H1 (cell line): ENCODE measurements around the gene TRIM28. TPM values are rescaled to one million over a fixed set of nuclear protein-coding genes. Genes with fewer than 3 reads are reported as not detected.

ENCODE experiments used
- CTCF ChIA-PET: fragments of 300-600 bp; sonication (Branson Sonifier 250); formaldehyde crosslinking; loops from one replicate; lab custom pipeline; 2021; ENCODE audit not compliant: partially characterized antibody; lab: Charles Lee
- POLR2A ChIA-PET: fragments of 300-600 bp; sonication (Branson Sonifier 250); formaldehyde crosslinking; loops from one replicate; lab custom pipeline; 2021; ENCODE audit warnings: inconsistent platforms; ENCODE audit not compliant: partially characterized antibody; lab: Charles Lee
- DNase-seq, 2 experiments: peaks; one replicate each; pipeline versions ENCODE4 v3.0.0 to v3.0.0-alpha.2; 2010 to 2022; ENCODE audit warnings: low spot score in 2 of 2, low read depth in 1 of 2, mixed read lengths in 1 of 2
- FAIRE-seq: peaks from 2 replicates; lab custom pipeline; 2011; peaks lifted over from hg19 to GRCh38; lab: Jason Lieb, UNC
- H2AFZ ChIP-seq: 2 replicates; pipeline ENCODE4 v1.8.1; 2012; ENCODE audit warnings: low read length, inconsistent platforms
- H2AK5ac ChIP-seq: 2 replicates; pipeline ENCODE4 v1.6.1; 2013; ENCODE audit warnings: low read depth, low read length
- H2BK120ac ChIP-seq: replicated peaks from 2 replicates; pipeline ENCODE3; 2013; ENCODE audit warnings: low read depth, low read length, inconsistent platforms
- H2BK12ac ChIP-seq: 2 replicates; pipeline ENCODE4 v1.6.1; 2013; ENCODE audit warnings: low read depth, low read length
- H2BK15ac ChIP-seq: 2 replicates; pipeline ENCODE4 v1.6.1; 2013; ENCODE audit warnings: low read length
- H2BK20ac ChIP-seq: 2 replicates; pipeline ENCODE4 v1.6.1; 2013; ENCODE audit warnings: low read length
- H2BK5ac ChIP-seq: 2 replicates; pipeline ENCODE4 v1.6.1; 2013; ENCODE audit warnings: low read depth, low read length
- H3K14ac ChIP-seq: 2 replicates; pipeline ENCODE4 v1.6.1; 2013; ENCODE audit warnings: inconsistent platforms; ENCODE audit not compliant: insufficient read length
- H3K18ac ChIP-seq: 2 replicates; pipeline ENCODE4 v1.6.1; 2013; ENCODE audit warnings: low read length; ENCODE audit errors: extremely low read depth
- H3K23ac ChIP-seq: 2 replicates; pipeline ENCODE4 v1.6.1; 2013; ENCODE audit warnings: inconsistent platforms; ENCODE audit not compliant: insufficient read length
- H3K23me2 ChIP-seq: 2 replicates; pipeline ENCODE4 v1.6.1; 2013; ENCODE audit warnings: low read depth, low read length
- H3K27ac ChIP-seq: 2 replicates; pipeline ENCODE4 v1.6.1; 2011; ENCODE audit warnings: low read depth, low read length, inconsistent platforms
- H3K27me3 ChIP-seq, 4 experiments: replicated peaks in 1 of 4; 1 replicate in 1 of 4; 2 replicates in 3 of 4; pipeline versions ENCODE4 v1.6.1 to v1.8.1; 2011 to 2013; ENCODE audit warnings: low read length in 3 of 4, mild to moderate bottlenecking in 3 of 4, inconsistent platforms in 2 of 4, mixed read lengths in 2 of 4, moderate library complexity in 1 of 4; ENCODE audit not compliant: control insufficient read depth in 3 of 4, insufficient read depth in 3 of 4; ENCODE audit errors: extremely low read depth in 1 of 4
- H3K36me3 ChIP-seq, 4 experiments: 2 replicates each; pipeline versions ENCODE4 v1.6.1 to v1.8.1; 2011 to 2013; ENCODE audit warnings: mild to moderate bottlenecking in 4 of 4, low read length in 3 of 4, moderate library complexity in 2 of 4, control low read depth in 1 of 4, inconsistent platforms in 1 of 4; ENCODE audit not compliant: insufficient read depth in 4 of 4, control insufficient read depth in 2 of 4
- H3K4ac ChIP-seq: replicated peaks from 2 replicates; pipeline ENCODE3; 2013; ENCODE audit warnings: low read length, low read depth, mixed read lengths, inconsistent platforms; ENCODE audit not compliant: insufficient read length
- H3K4me1 ChIP-seq, 4 experiments: replicated peaks in 1 of 4; 1 replicate in 1 of 4; 2 replicates in 3 of 4; pipeline versions ENCODE4 v1.6.1 to v1.8.1; 2011 to 2013; ENCODE audit warnings: low read length in 3 of 4, inconsistent platforms in 2 of 4, mixed read lengths in 1 of 4; ENCODE audit not compliant: insufficient read depth in 4 of 4, control insufficient read depth in 3 of 4
- H3K4me2 ChIP-seq, 2 experiments: 2 replicates each; pipeline versions ENCODE4 v1.6.1 to v1.8.1; 2011 to 2013; ENCODE audit warnings: low read depth in 2 of 2, low read length in 2 of 2, control low read depth in 1 of 2, inconsistent platforms in 1 of 2, mild to moderate bottlenecking in 1 of 2; ENCODE audit not compliant: insufficient read depth in 1 of 2
- H3K4me3 ChIP-seq, 4 experiments: fragments of 200-600, 300-600 bp in 1 of 4; sonication (generic), shearing (Covaris generic), sonication (Bioruptor Twin) in 1 of 4; 2 replicates each; pipeline versions ENCODE4 v1.5.1 to v1.8.1; 2011 to 2016; ENCODE audit warnings: low read length in 4 of 4, low read depth in 3 of 4, control low read depth in 2 of 4, inconsistent platforms in 2 of 4, mild to moderate bottlenecking in 2 of 4, mixed read lengths in 1 of 4, moderate library complexity in 1 of 4; ENCODE audit not compliant: insufficient read depth in 2 of 4; ENCODE audit errors: extremely low read depth in 1 of 4
- H3K56ac ChIP-seq: replicated peaks from 2 replicates; pipeline ENCODE3; 2013; ENCODE audit warnings: low read depth, mild to moderate bottlenecking, mixed read lengths, low read length, inconsistent platforms; ENCODE audit not compliant: insufficient read length
- H3K79me1 ChIP-seq: 2 replicates; pipeline ENCODE4 v1.6.1; 2013; ENCODE audit warnings: low read depth, low read length, control low read depth
- H3K79me2 ChIP-seq, 2 experiments: 2 replicates each; pipeline versions ENCODE4 v1.6.1 to v1.8.1; 2012 to 2013; ENCODE audit warnings: low read length in 2 of 2, mild to moderate bottlenecking in 2 of 2, inconsistent platforms in 1 of 2; ENCODE audit not compliant: insufficient read depth in 2 of 2, control insufficient read depth in 1 of 2
- H3K9ac ChIP-seq, 4 experiments: replicated peaks in 1 of 4; 1 replicate in 1 of 4; 2 replicates in 3 of 4; pipeline versions ENCODE4 v1.6.1 to v1.8.1; 2011 to 2013; ENCODE audit warnings: low read depth in 3 of 4, low read length in 3 of 4, control low read depth in 2 of 4, mild to moderate bottlenecking in 2 of 4, moderate library complexity in 2 of 4, inconsistent platforms in 1 of 4; ENCODE audit errors: extremely low read depth in 1 of 4
- H3K9me3 ChIP-seq, 2 experiments: 2 replicates each; pipeline versions ENCODE4 v1.6.1 to v1.8.1; 2012 to 2013; ENCODE audit warnings: mild to moderate bottlenecking in 2 of 2, moderate library complexity in 2 of 2, control low read depth in 1 of 2, inconsistent platforms in 1 of 2, low read depth in 1 of 2, low read length in 1 of 2, mixed read lengths in 1 of 2; ENCODE audit not compliant: insufficient read depth in 2 of 2
- H4K20me1 ChIP-seq, 2 experiments: replicated peaks in 1 of 2; 2 replicates each; pipeline versions ENCODE3 to v1.8.1; 2011 to 2013; ENCODE audit warnings: inconsistent platforms in 2 of 2, low read length in 2 of 2, mild to moderate bottlenecking in 1 of 2; ENCODE audit not compliant: insufficient read depth in 2 of 2, control insufficient read depth in 1 of 2
- H4K5ac ChIP-seq: 2 replicates; pipeline ENCODE4 v1.6.1; 2013; ENCODE audit warnings: low read length, low read depth, mixed read lengths, inconsistent platforms; ENCODE audit not compliant: insufficient read length
- H4K8ac ChIP-seq: 2 replicates; pipeline ENCODE4 v1.8.0; 2013; ENCODE audit warnings: mild to moderate bottlenecking, moderate library complexity, low read length, inconsistent platforms; ENCODE audit not compliant: insufficient read depth; ENCODE audit errors: extremely low read depth
- H4K91ac ChIP-seq: replicated peaks from 2 replicates; pipeline ENCODE3; 2013; ENCODE audit warnings: low read length, mixed read lengths, inconsistent platforms; ENCODE audit not compliant: insufficient read length
- HDAC2 ChIP-seq, 2 experiments: fragments of 300-600 bp in 1 of 2; sonication (generic) in 1 of 2; IDR thresholded peaks; 2 replicates each; pipeline ENCODE4 v1.6.1; 2011 to 2012; ENCODE audit warnings: low read depth in 2 of 2, low read length in 2 of 2, mild to moderate bottlenecking in 2 of 2, moderate library complexity in 2 of 2, borderline replicate concordance in 1 of 2, inconsistent platforms in 1 of 2
- MAFK ChIP-seq: IDR thresholded peaks from 2 replicates; pipeline ENCODE4 v1.6.1; 2012; ENCODE audit warnings: low read depth, mild to moderate bottlenecking, improper control_type of control experiment, low read length
- POU5F1 ChIP-seq: IDR thresholded peaks from 2 replicates; pipeline ENCODE4 v1.6.1; 2011; ENCODE audit warnings: low read depth, mild to moderate bottlenecking, low read length, moderate library complexity
- RAD21 ChIP-seq, 2 experiments: IDR thresholded peaks in 1 of 2; conservative IDR thresholded peaks in 1 of 2; 2 replicates each; pipeline ENCODE4 v1.6.1; 2011; ENCODE audit warnings: low read depth in 2 of 2, low read length in 2 of 2, improper control_type of control experiment in 1 of 2, inconsistent platforms in 1 of 2, mild to moderate bottlenecking in 1 of 2, moderate library complexity in 1 of 2
- RNF2 ChIP-seq: fragments of 200-900, 300-1000 bp; sonication (generic); IDR thresholded peaks from 2 replicates; pipeline ENCODE4 v1.7.1; 2016; ENCODE audit warnings: borderline replicate concordance, low read depth, mild to moderate bottlenecking, antibody characterized with exemption, low read length; ENCODE audit not compliant: poor library complexity, severe bottlenecking; ENCODE audit errors: missing control alignments
- WGBS, 2 experiments: shearing (Covaris generic) in 1 of 2; methylation state at CpG; one replicate each; pipeline versions ENCODE4 v1.1.6 to v1.1.7; 2013 to 2015; ENCODE audit warnings: low lambda C conversion rate in 2 of 2, mixed read lengths in 2 of 2, inconsistent platforms in 1 of 2, low coverage in 1 of 2, missing lambda C conversion rate in 1 of 2; ENCODE audit not compliant: insufficient replicate concordance in 2 of 2, insufficient coverage in 1 of 2, insufficient read length in 1 of 2; ENCODE audit errors: extremely low coverage in 1 of 2, missing lambda C conversion rate in 1 of 2; 5-methylcytosine and 5-hydroxymethylcytosine counted together
- polyA plus RNA-seq, 7 experiments: library from polyadenylated mRNA; depleted of rRNA in 3 of 7; stranded (reverse) in 5 of 7; unstranded in 2 of 7; fragments of >200 nt in 5 of 7; fragments of 200-250 nt in 2 of 7; gene quantifications; 1 replicate in 5 of 7; 2 replicates in 1 of 7; 4 replicates in 1 of 7; pipeline versions ENCODE4 v1.2.1 to v1.2.3, GENCODE V29; 2011 to 2013; ENCODE audit warnings: missing spikeins in 2 of 7, mixed read lengths in 2 of 7
- total RNA-seq: library from RNA; stranded (reverse); fragmentation: NEBNext Ultra II Directional; extraction: Animal tissue kit (Norgen Biotek cat#: 25700); gene quantifications from 2 replicates; pipeline ENCODE4 v1.2.1, GENCODE V29; 2021
- TF ChIP-seq, protein P1 (sequence below): IDR thresholded peaks from 2 replicates; pipeline ENCODE4 v1.6.1; 2011; ENCODE audit warnings: low read length, improper control_type of control experiment
- TF ChIP-seq, protein P2 (sequence below): IDR thresholded peaks from 2 replicates; pipeline ENCODE4 v1.6.1; 2012; ENCODE audit warnings: low read length, inconsistent platforms

TRIM28 gene
- total and polyA plus RNA-seq, 2 of the 8 experiments (the other 6 are each of a cell fraction or from before 2014, with no cell fraction given): 1,433 to 1,442 TPM

DNA sequence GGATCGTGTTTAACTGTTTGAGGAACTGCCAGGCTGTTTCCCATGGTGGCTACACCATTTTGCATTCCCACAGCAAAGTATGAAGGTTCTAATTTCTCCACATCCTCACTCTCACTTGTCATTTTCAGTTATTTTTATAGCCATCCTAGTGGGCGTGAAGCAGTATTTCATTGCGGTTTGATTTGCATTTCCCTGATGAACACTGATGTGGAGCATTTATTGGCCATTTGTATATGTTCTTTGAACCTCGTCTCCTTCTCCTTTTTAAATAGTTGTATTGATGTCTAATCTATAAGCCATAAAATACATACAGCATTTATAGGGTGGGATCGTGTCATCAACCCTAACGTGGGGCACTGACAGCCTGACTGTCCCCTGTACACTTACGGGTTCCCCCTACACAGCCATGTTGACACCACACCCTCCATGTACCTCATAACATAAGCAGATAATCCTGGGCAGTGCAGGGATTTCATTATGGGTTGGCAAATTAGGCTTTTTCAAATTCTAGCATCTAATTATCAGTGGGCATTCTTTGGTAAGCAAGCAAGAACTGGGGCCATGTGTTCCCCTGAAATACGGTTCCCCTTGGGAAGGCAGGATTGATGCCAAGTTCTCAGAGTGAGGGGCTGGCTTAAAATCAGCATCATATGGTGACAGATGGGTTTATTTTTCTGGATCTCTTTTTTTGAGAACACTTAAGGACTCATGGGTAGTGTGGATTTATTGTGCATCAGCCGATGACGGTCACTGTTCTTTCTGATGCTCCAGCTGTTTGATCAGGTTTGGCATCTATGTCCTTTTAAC is 12.6 kb upstream of the TRIM28 start:
- Histone ChIP-seq H3K4ac (no peak overlapping the region), H3K9me3 (no peaks in the 10 kb centered on the region), H2AK5ac (no peak overlapping the region), H3K36me3 (no peaks in the 10 kb centered on the region), H3K23me2 (no peaks in the 10 kb centered on the region), H2BK5ac (no peak overlapping the region), H4K5ac (no peak overlapping the region), H3K4me3 (no peak overlapping the region), H3K79me2 (no peaks in the 10 kb centered on the region), H2BK15ac (no peak overlapping the region), H4K20me1 (no peaks in the 10 kb centered on the region), H3K4me2 (no peak overlapping the region), H3K4me1 (no peaks in the 10 kb centered on the region), H3K9ac (no peak overlapping the region), H4K8ac (no peak overlapping the region), H3K14ac (no peak overlapping the region), H3K27me3 (peaks cover 0 to 4% (median 0%) of the 10 kb centered on the region in 4 experiments; a peak in 1 of 7 replicates), H3K18ac (no peak overlapping the region), H2BK20ac (no peak overlapping the region), H2AFZ (no peak overlapping the region), H3K27ac (no peak overlapping the region), H3K79me1 (no peaks in the 10 kb centered on the region), H2BK12ac (no peak overlapping the region; the same call in 1 of the 2 replicates), H3K23ac (no peak overlapping the region), H2BK120ac (no peak overlapping the region), H3K56ac (no peak overlapping the region), H4K91ac (no peak overlapping the region)
- CTCF ChIA-PET: interaction anchor here (0.7 to 1.7 kb wide), 2 partner anchors 11 to 50 kb away, joined by 4 to 15 read pairs; partner anchors contain the start of gene ZBTB45
- FAIRE-seq: no peak
- WGBS, 2 experiments: 89% methylated on average over 10 of the region's 10 CpGs; no CpG with 5 or more reads in 1 of the 2 experiments
- no peak for DNase-seq
- POLR2A ChIA-PET: interaction anchor here (1.3 to 21.3 kb wide), 9 partner anchors 10 to 23 kb away, joined by 3 to 650 read pairs (median 11); partner anchors contain the start of genes CHMP2A, TRIM28 and ZBTB45
- TF ChIP-seq POU5F1: no peak
- no peak for TF ChIP-seq HDAC2 (IDR thresholded peaks at IDR 0.05; ENCODE audit: borderline replicate concordance in 1 of 2, low read depth in 2 of 2, low read length in 2 of 2)
- TF ChIP-seq RNF2: no peak
- TF ChIP-seq, protein P1, sequence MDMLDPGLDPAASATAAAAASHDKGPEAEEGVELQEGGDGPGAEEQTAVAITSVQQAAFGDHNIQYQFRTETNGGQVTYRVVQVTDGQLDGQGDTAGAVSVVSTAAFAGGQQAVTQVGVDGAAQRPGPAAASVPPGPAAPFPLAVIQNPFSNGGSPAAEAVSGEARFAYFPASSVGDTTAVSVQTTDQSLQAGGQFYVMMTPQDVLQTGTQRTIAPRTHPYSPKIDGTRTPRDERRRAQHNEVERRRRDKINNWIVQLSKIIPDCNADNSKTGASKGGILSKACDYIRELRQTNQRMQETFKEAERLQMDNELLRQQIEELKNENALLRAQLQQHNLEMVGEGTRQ: no peak
- TF ChIP-seq RAD21 (IDR thresholded peaks at IDR 0.05 in 1 of 2, conservative IDR thresholded peaks at IDR 0.05 in 1 of 2; ENCODE audit: low read depth in 2 of 2, low read length in 2 of 2): no peak
- TF ChIP-seq, protein P2, sequence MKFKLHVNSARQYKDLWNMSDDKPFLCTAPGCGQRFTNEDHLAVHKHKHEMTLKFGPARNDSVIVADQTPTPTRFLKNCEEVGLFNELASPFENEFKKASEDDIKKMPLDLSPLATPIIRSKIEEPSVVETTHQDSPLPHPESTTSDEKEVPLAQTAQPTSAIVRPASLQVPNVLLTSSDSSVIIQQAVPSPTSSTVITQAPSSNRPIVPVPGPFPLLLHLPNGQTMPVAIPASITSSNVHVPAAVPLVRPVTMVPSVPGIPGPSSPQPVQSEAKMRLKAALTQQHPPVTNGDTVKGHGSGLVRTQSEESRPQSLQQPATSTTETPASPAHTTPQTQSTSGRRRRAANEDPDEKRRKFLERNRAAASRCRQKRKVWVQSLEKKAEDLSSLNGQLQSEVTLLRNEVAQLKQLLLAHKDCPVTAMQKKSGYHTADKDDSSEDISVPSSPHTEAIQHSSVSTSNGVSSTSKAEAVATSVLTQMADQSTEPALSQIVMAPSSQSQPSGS: no peak
- TF ChIP-seq MAFK: no peak
